NB4 (cell line): Measurements from ENCODE around the gene UTP18.
A peak's percentile ranks its signal among the peaks of the same experiment; 100 is the strongest.
"Not testable (repeated sequence)": the region's sequence is repeated elsewhere in the genome, so short reads cannot be mapped to it uniquely, and the experiment has no call there.

Experiments used
- DNase-seq: peaks from one replicate; pipeline ENCODE4 v3.0.0; 2010; ENCODE audit warnings: low read depth
- H3K4me3 ChIP-seq: one replicate; pipeline ENCODE4 v1.5.1; 2011; ENCODE audit warnings: mild to moderate bottlenecking, low read depth, low read length, moderate library complexity
- MYC ChIP-seq: IDR thresholded peaks from 2 replicates; pipeline ENCODE4 v1.6.1; 2011; ENCODE audit warnings: low read depth, low read length
- POLR2A ChIP-seq: IDR thresholded peaks from 2 replicates; pipeline ENCODE4 v1.6.1; 2011; ENCODE audit warnings: mild to moderate bottlenecking; ENCODE audit not compliant: insufficient read length; ENCODE audit errors: extremely low read depth
- TF ChIP-seq, protein P1 (sequence below): IDR thresholded peaks from one replicate; pipeline ENCODE4 v1.5.1; 2012; ENCODE audit warnings: low read depth, low read length
- TF ChIP-seq, protein P2 (sequence below): IDR thresholded peaks from 2 replicates; pipeline ENCODE4 v1.6.1; 2011; ENCODE audit warnings: low read depth, low read length

UTP18 gene

DNA sequence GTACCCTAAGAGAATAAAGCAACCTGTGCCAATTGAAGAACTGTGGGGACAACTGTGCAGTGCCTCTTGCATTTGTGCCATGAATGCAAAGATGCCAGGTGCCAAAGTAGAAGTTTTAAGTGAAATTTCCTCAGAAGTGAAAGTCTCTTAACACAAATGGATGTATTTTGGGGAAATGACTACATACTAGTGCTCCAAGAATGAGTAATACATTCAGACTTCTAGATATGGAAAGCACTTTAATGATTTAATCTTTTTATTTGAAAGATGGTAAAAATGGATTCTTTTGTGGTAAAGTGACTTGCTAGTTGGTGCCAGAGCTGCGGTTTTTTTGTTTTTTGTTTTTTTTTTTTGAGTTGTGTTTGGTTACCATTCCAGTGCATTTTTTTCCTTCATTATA is 15.0 kb downstream of the UTP18 start:
- no peak for TF ChIP-seq MYC
- TF ChIP-seq POLR2A: no peak
- TF ChIP-seq, protein P1, sequence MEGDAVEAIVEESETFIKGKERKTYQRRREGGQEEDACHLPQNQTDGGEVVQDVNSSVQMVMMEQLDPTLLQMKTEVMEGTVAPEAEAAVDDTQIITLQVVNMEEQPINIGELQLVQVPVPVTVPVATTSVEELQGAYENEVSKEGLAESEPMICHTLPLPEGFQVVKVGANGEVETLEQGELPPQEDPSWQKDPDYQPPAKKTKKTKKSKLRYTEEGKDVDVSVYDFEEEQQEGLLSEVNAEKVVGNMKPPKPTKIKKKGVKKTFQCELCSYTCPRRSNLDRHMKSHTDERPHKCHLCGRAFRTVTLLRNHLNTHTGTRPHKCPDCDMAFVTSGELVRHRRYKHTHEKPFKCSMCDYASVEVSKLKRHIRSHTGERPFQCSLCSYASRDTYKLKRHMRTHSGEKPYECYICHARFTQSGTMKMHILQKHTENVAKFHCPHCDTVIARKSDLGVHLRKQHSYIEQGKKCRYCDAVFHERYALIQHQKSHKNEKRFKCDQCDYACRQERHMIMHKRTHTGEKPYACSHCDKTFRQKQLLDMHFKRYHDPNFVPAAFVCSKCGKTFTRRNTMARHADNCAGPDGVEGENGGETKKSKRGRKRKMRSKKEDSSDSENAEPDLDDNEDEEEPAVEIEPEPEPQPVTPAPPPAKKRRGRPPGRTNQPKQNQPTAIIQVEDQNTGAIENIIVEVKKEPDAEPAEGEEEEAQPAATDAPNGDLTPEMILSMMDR: no peak
- TF ChIP-seq, protein P2, sequence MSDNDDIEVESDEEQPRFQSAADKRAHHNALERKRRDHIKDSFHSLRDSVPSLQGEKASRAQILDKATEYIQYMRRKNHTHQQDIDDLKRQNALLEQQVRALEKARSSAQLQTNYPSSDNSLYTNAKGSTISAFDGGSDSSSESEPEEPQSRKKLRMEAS: no peak
- no peak for DNase-seq
- H3K4me3 ChIP-seq: no peak overlapping the region

DNA sequence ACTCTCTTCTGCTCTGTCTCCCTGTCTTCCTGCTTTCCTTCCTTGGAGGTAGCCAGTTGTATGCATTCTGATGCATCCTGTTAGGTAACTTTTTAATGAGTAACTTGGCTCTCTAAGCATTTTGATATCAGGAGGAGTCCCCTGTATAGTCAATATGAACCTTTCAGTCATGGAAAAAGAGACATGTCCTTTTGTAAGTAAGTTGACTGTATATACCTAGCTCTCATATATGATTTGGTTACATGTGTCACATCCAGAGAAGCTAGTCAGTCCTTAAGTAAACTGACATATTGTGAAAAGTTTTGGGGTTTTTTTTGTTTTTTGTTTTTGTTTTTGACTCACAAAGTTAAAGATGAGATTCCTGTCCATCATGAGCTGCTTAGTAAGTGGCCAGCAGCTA is 18.8 kb downstream of the UTP18 start:
- DNase-seq: no peak
- H3K4me3 ChIP-seq: no peak overlapping the region
- TF ChIP-seq POLR2A (no peak), MYC (no peak)
- TF ChIP-seq, protein P2: no peak
- TF ChIP-seq, protein P1: no peak

DNA sequence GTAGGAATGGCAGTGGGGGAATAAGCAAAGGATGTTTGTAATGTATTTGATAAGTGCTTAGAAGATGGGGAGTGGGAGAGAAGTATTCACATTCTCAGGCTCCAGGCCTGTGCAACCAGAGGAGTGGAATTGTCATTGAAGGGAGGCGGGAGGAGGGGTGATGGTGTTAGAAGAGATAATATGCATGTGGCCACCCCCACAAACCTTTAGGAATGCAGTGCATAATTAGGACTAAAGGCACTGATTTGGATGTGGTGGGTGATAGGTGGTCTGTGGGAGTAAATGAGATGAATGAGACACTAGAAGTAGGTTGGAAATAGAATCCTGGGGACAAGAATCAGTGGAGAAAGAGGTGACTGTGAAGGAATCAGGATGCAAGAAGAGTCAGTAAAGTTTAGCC is 27.1 kb downstream of the UTP18 start:
- no peak for DNase-seq
- TF ChIP-seq, protein P1: no peak
- TF ChIP-seq, protein P2: no peak
- TF ChIP-seq MYC (no peak), POLR2A (no peak)
- no peak overlapping the region for H3K4me3 ChIP-seq

DNA sequence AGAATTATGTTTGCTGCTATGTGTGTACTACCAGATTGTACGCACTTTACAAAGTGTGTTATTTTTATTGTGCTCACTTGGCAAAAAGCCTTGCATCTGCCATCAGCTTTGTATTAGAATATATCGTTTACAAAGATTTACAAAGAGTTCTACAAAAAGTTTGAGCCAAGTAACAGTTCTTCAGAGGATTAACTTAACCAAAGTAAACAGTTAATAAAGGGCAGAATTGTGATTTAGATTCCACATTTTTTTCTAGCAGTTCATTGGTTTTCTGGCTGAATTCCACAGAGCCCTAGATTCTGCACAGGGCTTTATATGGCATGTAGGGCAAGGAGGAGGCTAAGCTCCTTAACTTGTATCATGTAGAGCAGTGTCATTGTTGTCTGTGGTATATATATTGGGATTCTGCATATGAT is 29.4 kb downstream of the UTP18 start:
- DNase-seq: no peak
- TF ChIP-seq MYC (no peak), POLR2A (no peak)
- TF ChIP-seq, protein P2: no peak
- TF ChIP-seq, protein P1: no peak
- H3K4me3 ChIP-seq: no peak overlapping the region

DNA sequence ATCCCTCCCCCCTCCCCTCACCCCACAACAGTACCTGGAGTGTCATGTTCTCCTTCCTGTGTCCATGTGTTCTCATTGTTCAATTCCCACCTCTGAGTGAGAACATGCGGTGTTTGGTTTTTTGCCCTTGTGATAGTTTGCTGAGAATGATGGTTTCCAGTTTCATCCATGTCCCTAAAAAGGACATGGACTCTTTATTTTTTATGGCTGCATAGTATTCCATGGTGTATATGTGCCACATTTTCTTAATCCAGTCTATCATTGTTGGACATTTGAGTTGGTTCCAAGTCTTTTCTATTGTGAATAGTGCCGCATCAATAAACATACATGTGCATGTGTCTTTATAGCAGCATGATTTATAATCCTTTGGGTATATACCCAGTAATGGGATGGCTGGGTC is 34.0 kb downstream of the UTP18 start:
- DNase-seq, H3K4me3 ChIP-seq: not testable (repeated sequence)

DNA sequence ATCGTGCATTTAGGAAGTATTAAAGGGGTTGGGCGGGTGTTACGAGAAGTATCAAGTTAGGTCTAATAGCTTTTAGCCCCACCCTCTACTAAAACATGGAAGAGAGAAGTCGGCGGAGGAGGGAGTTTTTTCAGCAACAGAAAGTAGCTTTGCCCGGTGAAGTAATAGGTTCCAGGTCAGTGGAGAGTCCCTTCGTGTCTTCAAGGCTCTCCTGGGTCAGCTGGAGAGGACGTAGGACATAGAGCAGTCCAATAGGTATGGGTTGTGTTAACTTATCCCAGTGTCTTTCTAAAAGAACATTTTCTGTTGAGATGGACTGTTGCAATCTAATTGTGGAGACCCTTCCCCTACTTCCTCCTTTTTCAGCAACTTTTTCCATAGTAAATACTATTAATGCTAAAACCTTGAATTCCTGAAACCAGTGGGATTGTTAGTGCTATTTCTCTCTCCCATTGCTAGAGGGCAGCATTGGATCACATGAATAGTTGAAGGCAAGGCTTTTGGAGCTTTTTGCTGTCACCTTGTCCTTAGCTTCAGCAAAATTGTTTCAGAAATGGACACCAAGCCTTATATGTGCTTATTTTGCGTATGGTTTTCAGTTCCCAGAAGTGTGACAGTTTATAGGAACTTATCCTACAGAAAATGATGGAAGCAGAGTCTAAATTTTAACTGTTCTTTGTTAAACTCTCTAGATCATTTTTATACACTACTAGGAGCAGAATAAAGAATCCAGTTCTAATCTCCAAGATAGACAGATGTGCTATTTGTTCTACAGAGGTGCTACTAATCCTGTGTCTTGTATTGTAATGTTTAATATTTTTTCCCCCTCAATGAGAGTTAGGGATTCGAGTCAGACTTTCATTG is 38.4 kb downstream of the UTP18 start:
- peak; percentile 56 for DNase-seq
- no peak overlapping the region for H3K4me3 ChIP-seq
- TF ChIP-seq, protein P2: peak; percentile 34; the same call in 1 of the 2 replicates
- TF ChIP-seq, protein P1: peak; percentile 57
- 0 out of 2 replicates have a peak, but pooled peaks have one; percentile 19 for TF ChIP-seq MYC
- no peak for TF ChIP-seq POLR2A
